HEK293 (cell line): ENCODE data around the gene KANSL1.

Experiments
- CTCF ChIA-PET: fragments of 350-600 bp; formaldehyde crosslinking; extraction: SDS; loops from one replicate; lab custom pipeline; 2021; ENCODE audit warnings: antibody characterized with exemption; lab: Yijun Ruan, JAX
- POLR2A ChIA-PET: fragments of 300-600 bp; formaldehyde crosslinking; extraction: SDS; loops from one replicate; lab custom pipeline; 2020; ENCODE audit warnings: antibody characterized with exemption, inconsistent platforms; lab: Yijun Ruan, JAX
- H3K27ac ChIP-seq: fragments of 200-500 bp; sonication (Bioruptor generic); 2 replicates; pipeline ENCODE4 v1.5.1; 2014; ENCODE audit warnings: low read depth, low read length, control low read depth, inconsistent platforms; ENCODE audit errors: extremely low read depth
- H3K36me3 ChIP-seq, 2 experiments: fragments of 200-500 bp in 1 of 2; sonication (Bioruptor generic) in 1 of 2; 1 replicate in 1 of 2; 2 replicates in 1 of 2; pipeline ENCODE4 v1.5.1; 2014 to 2017; ENCODE audit warnings: inconsistent platforms in 2 of 2, low read length in 2 of 2; ENCODE audit not compliant: control insufficient read depth in 2 of 2, insufficient read depth in 1 of 2
- H3K4me1 ChIP-seq: fragments of 200-500 bp; sonication (Bioruptor generic); 2 replicates; pipeline ENCODE4 v1.5.1; 2014; ENCODE audit warnings: mild to moderate bottlenecking, low read length, inconsistent platforms; ENCODE audit not compliant: control insufficient read depth, insufficient read depth
- H3K4me3 ChIP-seq: 2 replicates; pipeline ENCODE4 v1.5.1; 2011; ENCODE audit warnings: low read depth, mild to moderate bottlenecking, control low read depth, low read length, moderate library complexity
- H3K9me3 ChIP-seq: fragments of 200-500 bp; sonication (Bioruptor generic); 2 replicates; pipeline ENCODE4 v1.5.1; 2014; ENCODE audit warnings: low read depth, low read length, inconsistent platforms; ENCODE audit not compliant: control insufficient read depth, insufficient read depth
- AEBP2 ChIP-seq: fragments of 450-650 bp; formaldehyde crosslinking; IDR thresholded peaks from 2 replicates; pipeline ENCODE4 v1.5.1; 2016; ENCODE audit warnings: missing biosample characterization, missing genetic modification characterization, borderline replicate concordance
- GLIS2 ChIP-seq: fragments of 450-650 bp; formaldehyde crosslinking; IDR thresholded peaks from 2 replicates; pipeline ENCODE4 v1.5.1; 2016; ENCODE audit warnings: missing biosample characterization, missing genetic modification characterization
- KLF16 ChIP-seq: fragments of 450-650 bp; formaldehyde crosslinking; IDR thresholded peaks from 2 replicates; pipeline ENCODE4 v1.5.1; 2017; ENCODE audit warnings: missing biosample characterization, missing genetic modification characterization
- PRDM1 ChIP-seq: fragments of 450-650 bp; formaldehyde crosslinking; IDR thresholded peaks from 2 replicates; pipeline ENCODE4; 2016; ENCODE audit warnings: missing biosample characterization, missing genetic modification characterization
- WT1 ChIP-seq: fragments of 450-650 bp; formaldehyde crosslinking; IDR thresholded peaks from 2 replicates; pipeline ENCODE4 v1.5.1; 2016; ENCODE audit warnings: missing biosample characterization, missing genetic modification characterization
- YY1 ChIP-seq: fragments of 450-650 bp; formaldehyde crosslinking; IDR thresholded peaks from 2 replicates; pipeline ENCODE4 v1.5.1; 2018; ENCODE audit warnings: missing biosample characterization, missing genetic modification characterization
- ZBTB20 ChIP-seq: fragments of 450-650 bp; formaldehyde crosslinking; IDR thresholded peaks from 2 replicates; pipeline ENCODE4 v1.5.1; 2016; ENCODE audit warnings: missing biosample characterization, missing genetic modification characterization
- ZBTB8A ChIP-seq: fragments of 450-650 bp; formaldehyde crosslinking; IDR thresholded peaks from 2 replicates; pipeline ENCODE4 v1.5.1; 2016; ENCODE audit warnings: missing biosample characterization, missing genetic modification characterization
- ZFP3 ChIP-seq: fragments of 450-650 bp; formaldehyde crosslinking; IDR thresholded peaks from 2 replicates; pipeline ENCODE4 v1.5.1; 2016; ENCODE audit warnings: low read depth, missing biosample characterization, missing genetic modification characterization
- ZIC2 ChIP-seq: fragments of 450-650 bp; formaldehyde crosslinking; IDR thresholded peaks from 2 replicates; pipeline ENCODE4 v1.5.1; 2016; ENCODE audit warnings: missing biosample characterization, missing genetic modification characterization
- ZNF121 ChIP-seq: fragments of 450-650 bp; formaldehyde crosslinking; IDR thresholded peaks from 2 replicates; pipeline ENCODE4 v1.5.1; 2016; ENCODE audit warnings: missing biosample characterization, missing genetic modification characterization
- ZNF239 ChIP-seq: fragments of 450-650 bp; formaldehyde crosslinking; IDR thresholded peaks from 2 replicates; pipeline ENCODE4 v1.5.1; 2016; ENCODE audit warnings: missing biosample characterization, missing genetic modification characterization
- ZNF302 ChIP-seq: fragments of 450-650 bp; formaldehyde crosslinking; IDR thresholded peaks from 2 replicates; pipeline ENCODE4 v1.5.1; 2016; ENCODE audit warnings: missing biosample characterization, missing genetic modification characterization, low read depth
- ZNF324 ChIP-seq: fragments of 450-650 bp; formaldehyde crosslinking; IDR thresholded peaks from 2 replicates; pipeline ENCODE4 v1.5.1; 2016; ENCODE audit warnings: missing biosample characterization, missing genetic modification characterization
- ZNF341 ChIP-seq: fragments of 450-650 bp; formaldehyde crosslinking; IDR thresholded peaks from 2 replicates; pipeline ENCODE4; 2016; ENCODE audit warnings: low read depth, missing biosample characterization, missing genetic modification characterization
- ZNF423 ChIP-seq: fragments of 450-650 bp; formaldehyde crosslinking; IDR thresholded peaks from 2 replicates; pipeline ENCODE4 v1.5.1; 2016; ENCODE audit warnings: missing biosample characterization, missing genetic modification characterization
- ZNF501 ChIP-seq: fragments of 450-650 bp; formaldehyde crosslinking; IDR thresholded peaks from 2 replicates; pipeline ENCODE4 v1.5.1; 2016; ENCODE audit warnings: missing biosample characterization, missing genetic modification characterization
- ZNF624 ChIP-seq: fragments of 450-650 bp; formaldehyde crosslinking; IDR thresholded peaks from 2 replicates; pipeline ENCODE4 v1.5.1; 2017; ENCODE audit warnings: missing biosample characterization, missing genetic modification characterization
- ZNF626 ChIP-seq: fragments of 450-650 bp; sonication (Bioruptor Pico); formaldehyde crosslinking; IDR thresholded peaks from 2 replicates; pipeline ENCODE4 v1.5.1; 2018; ENCODE audit warnings: missing biosample characterization, missing genetic modification characterization, inconsistent platforms
- ZNF747 ChIP-seq: fragments of 450-650 bp; formaldehyde crosslinking; IDR thresholded peaks from 2 replicates; pipeline ENCODE4 v1.5.1; 2016; ENCODE audit warnings: missing biosample characterization, missing genetic modification characterization
- ZNF843 ChIP-seq: fragments of 450-650 bp; formaldehyde crosslinking; IDR thresholded peaks from 2 replicates; pipeline ENCODE4 v1.5.1; 2016; ENCODE audit warnings: missing biosample characterization, missing genetic modification characterization
- TF ChIP-seq, protein P1 (sequence below): fragments of 450-650 bp; formaldehyde crosslinking; IDR thresholded peaks from 2 replicates; pipeline ENCODE4 v1.5.1; 2016; ENCODE audit warnings: missing biosample characterization, missing genetic modification characterization
- TF ChIP-seq, protein P2 (sequence below): fragments of 450-650 bp; formaldehyde crosslinking; conservative IDR thresholded peaks from 2 replicates; pipeline ENCODE4 v1.5.1; 2016; ENCODE audit warnings: low read depth, missing biosample characterization, missing genetic modification characterization

Gene KANSL1

DNA sequence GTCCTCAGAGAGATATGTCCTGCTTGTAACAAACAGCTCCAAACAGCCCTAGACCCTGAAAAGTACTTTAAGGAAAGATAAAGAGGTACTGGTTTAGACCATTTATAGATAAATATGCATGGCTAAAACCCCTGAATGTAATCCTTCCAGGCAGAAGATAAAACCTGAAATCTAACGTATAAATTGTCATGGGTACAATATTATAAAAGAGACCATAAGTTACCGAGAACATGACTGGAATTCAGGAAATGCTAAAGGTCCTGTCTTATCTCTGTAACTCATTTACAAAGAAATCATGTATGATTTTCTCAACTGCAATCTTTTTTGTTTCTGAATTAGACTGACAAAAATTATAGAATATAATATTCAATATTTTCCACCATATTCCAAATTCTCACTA is 9.2 kb upstream of the KANSL1 start:
- Histone ChIP-seq H3K4me3 (no peak overlapping the region), H3K27ac (no peak overlapping the region), H3K36me3 (peaks cover 18 to 38% of the 10 kb centered on the region in 2 experiments; a peak in 2 of 3 replicates), H3K4me1 (no peaks in the 10 kb centered on the region), H3K9me3 (peaks cover 5% of the 10 kb centered on the region)
- ChIA-PET CTCF (interaction anchor here (1.9 to 8.0 kb wide), 2 partner anchors 9 kb away, joined by 13 to 96 read pairs; partner anchors contain the start of gene KANSL1), POLR2A (no interaction called here)
- TF ChIP-seq YY1 (no peak), GLIS2 (no peak), ZNF239 (tag by site-specific recombination) (no peak), ZNF747 (tag by site-specific recombination) (no peak), ZBTB20 (no peak), ZNF626 (tag by site-specific recombination) (no peak)
- TF ChIP-seq, protein P1, sequence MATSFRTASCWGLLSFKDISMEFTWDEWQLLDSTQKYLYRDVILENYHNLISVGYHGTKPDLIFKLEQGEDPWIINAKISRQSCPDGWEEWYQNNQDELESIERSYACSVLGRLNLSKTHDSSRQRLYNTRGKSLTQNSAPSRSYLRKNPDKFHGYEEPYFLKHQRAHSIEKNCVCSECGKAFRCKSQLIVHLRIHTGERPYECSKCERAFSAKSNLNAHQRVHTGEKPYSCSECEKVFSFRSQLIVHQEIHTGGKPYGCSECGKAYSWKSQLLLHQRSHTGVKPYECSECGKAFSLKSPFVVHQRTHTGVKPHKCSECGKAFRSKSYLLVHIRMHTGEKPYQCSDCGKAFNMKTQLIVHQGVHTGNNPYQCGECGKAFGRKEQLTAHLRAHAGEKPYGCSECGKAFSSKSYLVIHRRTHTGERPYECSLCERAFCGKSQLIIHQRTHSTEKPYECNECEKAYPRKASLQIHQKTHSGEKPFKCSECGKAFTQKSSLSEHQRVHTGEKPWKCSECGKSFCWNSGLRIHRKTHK = no peak

DNA sequence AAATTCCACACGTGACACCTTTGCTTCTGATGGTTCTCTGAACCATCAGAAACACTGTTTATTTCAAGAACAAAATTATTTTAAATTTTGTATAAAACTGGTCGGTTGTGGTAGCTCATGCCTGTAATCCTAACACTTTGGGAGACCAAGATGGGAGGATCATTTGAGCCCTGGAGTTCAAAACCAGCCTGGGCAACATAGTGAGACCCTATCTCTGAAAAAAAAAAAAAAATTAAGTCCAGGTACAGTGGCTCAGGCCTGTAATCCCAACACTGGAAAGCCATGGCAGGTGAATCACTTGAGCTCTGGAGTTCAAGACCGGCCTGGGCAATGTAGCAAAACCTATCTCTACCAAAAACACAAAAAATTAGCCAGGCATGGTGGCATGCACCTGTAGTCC is 8.3 kb upstream of the KANSL1 start:
- no peak overlapping the region for H3K4me3 ChIP-seq
- CTCF ChIA-PET = interaction anchor here (0.6 to 8.0 kb wide), 7 partner anchors 8 to 198 kb away, joined by 3 to 96 read pairs (median 4); partner anchors contain the start of gene KANSL1
- no peak overlapping the region for H3K27ac ChIP-seq
- H3K4me1 ChIP-seq = no peaks in the 10 kb centered on the region
- POLR2A ChIA-PET = interaction anchor here (0.5 kb wide), 1 partner anchor 15 kb away, joined by 4 read pairs; no protein-coding TSS in a partner anchor
- TF ChIP-seq ZNF341 (no peak), ZNF121 (peak; percentile 89)
- H3K9me3 ChIP-seq = peaks cover 5% of the 10 kb centered on the region
- H3K36me3 ChIP-seq = peaks cover 22 to 38% of the 10 kb centered on the region in 2 experiments; a peak in 2 of 3 replicates

DNA sequence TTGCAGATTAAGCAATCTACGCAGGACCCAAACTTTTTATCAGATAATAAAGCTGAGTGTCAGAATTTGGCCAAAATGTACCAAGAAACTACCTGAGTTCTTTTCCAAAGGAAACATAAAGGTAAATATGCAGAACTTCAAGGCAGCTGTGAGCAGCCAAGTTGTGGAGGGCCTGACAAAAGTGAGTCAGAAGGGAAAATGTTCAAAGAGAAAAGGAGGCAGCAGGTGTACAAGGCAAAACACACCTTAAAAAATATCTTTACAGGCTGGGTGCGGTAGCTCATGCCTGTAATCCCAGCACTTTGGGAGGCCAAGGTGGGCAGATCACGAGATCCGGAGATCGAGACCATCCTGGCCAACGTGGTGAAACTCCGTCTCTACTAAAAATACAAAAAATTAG is 7.0 kb upstream of the KANSL1 start:
- no peaks in the 10 kb centered on the region for H3K9me3 ChIP-seq
- H3K27ac ChIP-seq = no peak overlapping the region
- TF ChIP-seq ZNF843 (tag by site-specific recombination) (no peak), ZNF324 (tag by site-specific recombination) (no peak), KLF16 (tag by site-specific recombination) (no peak), ZNF624 (tag by site-specific recombination) (no peak), WT1 (no peak), ZIC2 (tag by site-specific recombination) (no peak), ZNF423 (tag by site-specific recombination) (no peak), PRDM1 (tag by site-specific recombination) (no peak), ZFP3 (tag by site-specific recombination) (no peak), ZNF302 (tag by site-specific recombination) (no peak), AEBP2 (no peak), ZNF501 (tag by site-specific recombination) (no peak), ZBTB8A (no peak)
- TF ChIP-seq, protein P1 = no peak
- TF ChIP-seq, protein P2, sequence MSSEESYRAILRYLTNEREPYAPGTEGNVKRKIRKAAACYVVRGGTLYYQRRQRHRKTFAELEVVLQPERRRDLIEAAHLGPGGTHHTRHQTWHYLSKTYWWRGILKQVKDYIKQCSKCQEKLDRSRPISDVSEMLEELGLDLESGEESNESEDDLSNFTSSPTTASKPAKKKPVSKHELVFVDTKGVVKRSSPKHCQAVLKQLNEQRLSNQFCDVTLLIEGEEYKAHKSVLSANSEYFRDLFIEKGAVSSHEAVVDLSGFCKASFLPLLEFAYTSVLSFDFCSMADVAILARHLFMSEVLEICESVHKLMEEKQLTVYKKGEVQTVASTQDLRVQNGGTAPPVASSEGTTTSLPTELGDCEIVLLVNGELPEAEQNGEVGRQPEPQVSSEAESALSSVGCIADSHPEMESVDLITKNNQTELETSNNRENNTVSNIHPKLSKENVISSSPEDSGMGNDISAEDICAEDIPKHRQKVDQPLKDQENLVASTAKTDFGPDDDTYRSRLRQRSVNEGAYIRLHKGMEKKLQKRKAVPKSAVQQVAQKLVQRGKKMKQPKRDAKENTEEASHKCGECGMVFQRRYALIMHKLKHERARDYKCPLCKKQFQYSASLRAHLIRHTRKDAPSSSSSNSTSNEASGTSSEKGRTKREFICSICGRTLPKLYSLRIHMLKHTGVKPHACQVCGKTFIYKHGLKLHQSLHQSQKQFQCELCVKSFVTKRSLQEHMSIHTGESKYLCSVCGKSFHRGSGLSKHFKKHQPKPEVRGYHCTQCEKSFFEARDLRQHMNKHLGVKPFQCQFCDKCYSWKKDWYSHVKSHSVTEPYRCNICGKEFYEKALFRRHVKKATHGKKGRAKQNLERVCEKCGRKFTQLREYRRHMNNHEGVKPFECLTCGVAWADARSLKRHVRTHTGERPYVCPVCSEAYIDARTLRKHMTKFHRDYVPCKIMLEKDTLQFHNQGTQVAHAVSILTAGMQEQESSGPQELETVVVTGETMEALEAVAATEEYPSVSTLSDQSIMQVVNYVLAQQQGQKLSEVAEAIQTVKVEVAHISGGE (tag by site-specific recombination) = no peak
- H3K4me3 ChIP-seq = no peak overlapping the region
- peaks cover 12 to 29% of the 10 kb centered on the region in 2 experiments; a peak in 2 of 3 replicates for H3K36me3 ChIP-seq
- peaks cover 5% of the 10 kb centered on the region; the same call in 1 of the 2 replicates for H3K4me1 ChIP-seq
- CTCF ChIA-PET = interaction anchor here (0.7 to 8.0 kb wide), 3 partner anchors 11 to 622 kb away, joined by 3 to 96 read pairs (median 15); no protein-coding TSS in a partner anchor
- POLR2A ChIA-PET = interaction anchor here (1.1 to 1.5 kb wide), 2 partner anchors 9 to 16 kb away, joined by 3 to 4 read pairs; no protein-coding TSS in a partner anchor
